GM19397 (cell line): ENCODE results near the gene EIF4E3.
A peak's percentile ranks its signal among the peaks of the same experiment; 100 is the strongest.

Experiments used
- ATAC-seq: cut with Tn5 transposase; IDR thresholded peaks from one replicate; pipeline ENCODE4 v1.9.1; 2021; ENCODE audit warnings: mild to moderate bottlenecking, moderate library complexity; ENCODE audit not compliant: unreplicated experiment

Gene EIF4E3

GRCh38 chr3:71725271-71725991, at the start of gene EIF4E3:
TSS of gene EIF4E3 (minus strand) at chr3:71725402. CDS start at chr3:71725367, 35 bp downstream.
- peak; percentile 44 for ATAC-seq

DNA sequence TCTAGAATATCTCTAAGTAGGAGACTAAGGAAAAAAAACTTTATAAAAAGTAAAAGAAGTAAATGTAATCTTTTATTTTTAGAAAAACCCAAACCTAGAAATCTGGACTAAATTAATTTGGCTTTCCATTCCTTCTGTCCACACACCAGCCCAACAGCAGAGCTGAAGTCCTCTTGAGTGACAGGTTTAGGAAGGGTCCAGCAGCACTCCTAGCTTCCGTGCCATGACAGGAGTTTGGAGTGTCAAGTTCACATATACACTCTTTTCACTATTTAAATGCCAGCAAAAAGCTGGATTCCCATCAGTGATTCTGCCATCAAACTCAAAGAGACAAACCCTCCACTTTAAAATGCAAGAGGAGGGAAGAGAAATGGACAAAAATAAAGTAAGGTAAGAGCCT, 46.7 kb upstream of the EIF4E3 start:
- no peak for ATAC-seq

DNA sequence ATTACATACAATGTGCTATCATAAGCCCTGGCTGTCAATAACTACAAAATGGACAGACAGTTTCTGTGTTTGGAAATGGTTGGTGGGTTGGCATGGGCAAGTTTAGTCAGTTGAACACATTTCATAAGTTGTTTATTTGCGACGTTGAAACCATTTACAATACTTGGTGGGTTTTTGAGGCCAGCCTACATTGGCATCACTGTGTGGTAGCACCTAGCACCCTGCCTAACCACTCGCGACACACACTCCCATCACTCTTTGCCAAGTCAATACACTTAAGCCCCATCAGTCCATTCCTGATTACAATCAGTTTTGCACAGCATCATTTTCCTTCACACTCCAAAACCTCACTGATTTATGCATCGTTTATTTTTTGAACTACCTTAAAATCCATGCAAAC, 45.9 kb upstream of the EIF4E3 start:
- ATAC-seq = no peak

DNA sequence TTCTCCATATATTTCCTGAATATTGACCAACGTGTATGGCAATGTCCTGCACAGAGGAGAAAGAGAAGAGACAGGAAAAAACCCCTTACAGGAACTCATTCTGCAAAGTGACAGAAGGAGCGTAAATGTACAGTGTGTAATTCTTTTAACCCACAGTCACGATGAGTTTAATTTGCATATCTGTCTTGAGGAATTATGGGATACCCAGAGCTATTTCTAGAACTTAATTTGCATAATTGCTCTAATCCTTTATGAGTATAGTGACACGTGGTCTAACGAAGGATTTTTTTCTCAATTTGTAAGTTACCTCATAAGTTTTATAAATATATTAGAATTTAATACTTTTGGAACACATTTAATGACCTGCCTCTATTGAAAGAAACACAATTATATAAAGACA, 38.2 kb upstream of the EIF4E3 start:
- no peak for ATAC-seq

DNA sequence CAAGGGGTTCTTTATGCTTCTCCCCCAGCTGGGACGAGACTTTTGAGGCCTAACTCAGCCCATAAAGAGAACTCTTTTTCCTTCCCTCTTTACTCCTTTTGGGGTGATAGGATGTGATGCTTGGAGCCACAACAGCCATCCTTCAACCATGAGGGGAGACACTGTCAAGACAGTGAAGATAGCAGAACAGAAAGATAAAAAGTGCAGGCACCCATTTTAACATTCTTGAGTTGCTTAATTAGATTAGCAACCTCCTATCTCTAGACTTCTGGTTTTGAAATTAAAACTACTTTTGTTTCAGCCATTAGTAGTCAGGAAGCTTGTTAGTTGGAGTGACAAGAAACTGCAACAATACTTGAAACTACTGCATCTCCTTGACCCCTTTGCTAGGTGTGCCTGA, 34.9 kb upstream of the EIF4E3 start:
- ATAC-seq = no peak

DNA sequence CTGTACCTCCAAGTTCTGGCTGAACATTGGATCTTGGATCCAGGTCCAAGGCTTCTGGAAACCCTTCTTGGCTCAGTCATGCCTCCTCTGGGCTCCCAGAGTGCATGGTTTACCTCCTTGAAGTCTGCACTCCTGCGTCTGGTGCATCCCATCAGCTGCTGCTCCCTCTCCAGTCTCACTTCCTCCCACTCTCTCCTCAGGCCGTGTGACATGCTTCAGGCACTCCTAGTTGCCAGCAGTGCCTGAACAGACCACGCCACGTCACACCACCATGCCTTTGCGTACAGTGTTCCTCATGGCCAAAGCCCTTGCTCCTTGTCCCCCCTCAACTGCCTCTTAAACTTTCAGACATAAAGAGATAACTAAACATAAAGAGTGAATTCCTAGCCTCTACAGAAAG, 34.2 kb upstream of the EIF4E3 start:
- no peak for ATAC-seq

DNA sequence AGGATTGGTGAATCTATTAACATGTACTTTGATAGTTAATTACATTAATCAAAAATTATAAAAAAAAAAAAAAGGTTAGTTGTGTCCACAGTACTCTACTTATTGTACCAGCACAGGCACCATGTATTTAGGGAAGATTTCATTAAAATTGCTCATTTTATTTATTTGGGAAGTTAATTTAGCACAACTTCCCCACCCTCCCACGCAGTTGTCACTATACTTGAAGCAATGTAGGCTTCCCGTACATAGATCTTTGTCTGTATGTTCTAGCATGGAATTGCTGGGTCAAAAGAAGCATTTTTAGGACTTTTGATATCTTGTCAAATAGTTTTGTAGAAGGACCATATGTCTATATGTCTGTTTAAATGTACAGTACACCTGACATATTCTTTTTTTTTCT, 32.9 kb upstream of the EIF4E3 start:
- ATAC-seq = no peak

DNA sequence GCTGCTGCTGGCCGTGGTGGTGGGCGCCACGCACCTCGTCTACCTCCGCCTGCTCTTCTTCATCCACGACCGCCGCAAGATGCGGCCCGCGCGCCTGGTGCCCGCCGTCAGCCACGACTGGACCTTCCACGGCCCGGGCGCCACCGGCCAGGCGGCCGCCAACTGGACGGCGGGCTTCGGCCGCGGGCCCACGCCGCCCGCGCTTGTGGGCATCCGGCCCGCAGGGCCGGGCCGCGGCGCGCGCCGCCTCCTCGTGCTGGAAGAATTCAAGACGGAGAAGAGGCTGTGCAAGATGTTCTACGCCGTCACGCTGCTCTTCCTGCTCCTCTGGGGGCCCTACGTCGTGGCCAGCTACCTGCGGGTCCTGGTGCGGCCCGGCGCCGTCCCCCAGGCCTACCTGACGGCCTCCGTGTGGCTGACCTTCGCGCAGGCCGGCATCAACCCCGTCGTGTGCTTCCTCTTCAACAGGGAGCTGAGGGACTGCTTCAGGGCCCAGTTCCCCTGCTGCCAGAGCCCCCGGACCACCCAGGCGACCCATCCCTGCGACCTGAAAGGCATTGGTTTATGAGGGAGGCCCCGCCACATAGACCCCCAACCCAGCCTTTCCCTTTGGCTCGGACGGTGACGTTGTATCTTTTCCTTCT, 29.5 kb upstream of the EIF4E3 start:
- ATAC-seq = no peak

DNA sequence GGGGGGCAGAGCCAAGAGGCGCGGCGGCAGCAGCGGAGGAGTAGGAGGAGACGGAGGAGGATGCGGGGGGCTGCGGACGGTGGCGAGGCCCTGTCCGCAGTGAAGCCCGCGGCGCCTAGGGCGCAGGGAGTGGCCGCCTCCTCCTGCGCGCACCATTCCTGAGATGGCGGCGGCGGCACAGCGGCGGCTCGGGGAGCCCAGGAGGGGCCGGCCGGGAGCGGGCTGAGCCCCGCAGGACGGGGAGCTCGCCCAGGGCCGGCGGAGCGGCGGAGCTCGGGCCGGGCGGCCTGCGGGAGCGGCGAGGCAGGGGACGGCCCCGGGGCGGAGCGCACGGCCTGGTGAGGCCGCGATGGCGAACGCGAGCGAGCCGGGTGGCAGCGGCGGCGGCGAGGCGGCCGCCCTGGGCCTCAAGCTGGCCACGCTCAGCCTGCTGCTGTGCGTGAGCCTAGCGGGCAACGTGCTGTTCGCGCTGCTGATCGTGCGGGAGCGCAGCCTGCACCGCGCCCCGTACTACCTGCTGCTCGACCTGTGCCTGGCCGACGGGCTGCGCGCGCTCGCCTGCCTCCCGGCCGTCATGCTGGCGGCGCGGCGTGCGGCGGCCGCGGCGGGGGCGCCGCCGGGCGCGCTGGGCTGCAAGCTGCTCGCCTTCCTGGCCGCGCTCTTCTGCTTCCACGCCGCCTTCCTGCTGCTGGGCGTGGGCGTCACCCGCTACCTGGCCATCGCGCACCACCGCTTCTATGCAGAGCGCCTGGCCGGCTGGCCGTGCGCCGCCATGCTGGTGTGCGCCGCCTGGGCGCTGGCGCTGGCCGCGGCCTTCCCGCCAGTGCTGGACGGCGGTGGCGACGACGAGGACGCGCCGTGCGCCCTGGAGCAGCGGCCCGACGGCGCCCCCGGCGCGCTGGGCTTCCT, 28.8 kb upstream of the EIF4E3 start, which contains the start of gene GPR27:
Gene GPR27 (plus strand): TSS at position 155 of the 909 bp plus-strand sequence. CDS start 195 bp downstream, at position 350.
- no peak for ATAC-seq

DNA sequence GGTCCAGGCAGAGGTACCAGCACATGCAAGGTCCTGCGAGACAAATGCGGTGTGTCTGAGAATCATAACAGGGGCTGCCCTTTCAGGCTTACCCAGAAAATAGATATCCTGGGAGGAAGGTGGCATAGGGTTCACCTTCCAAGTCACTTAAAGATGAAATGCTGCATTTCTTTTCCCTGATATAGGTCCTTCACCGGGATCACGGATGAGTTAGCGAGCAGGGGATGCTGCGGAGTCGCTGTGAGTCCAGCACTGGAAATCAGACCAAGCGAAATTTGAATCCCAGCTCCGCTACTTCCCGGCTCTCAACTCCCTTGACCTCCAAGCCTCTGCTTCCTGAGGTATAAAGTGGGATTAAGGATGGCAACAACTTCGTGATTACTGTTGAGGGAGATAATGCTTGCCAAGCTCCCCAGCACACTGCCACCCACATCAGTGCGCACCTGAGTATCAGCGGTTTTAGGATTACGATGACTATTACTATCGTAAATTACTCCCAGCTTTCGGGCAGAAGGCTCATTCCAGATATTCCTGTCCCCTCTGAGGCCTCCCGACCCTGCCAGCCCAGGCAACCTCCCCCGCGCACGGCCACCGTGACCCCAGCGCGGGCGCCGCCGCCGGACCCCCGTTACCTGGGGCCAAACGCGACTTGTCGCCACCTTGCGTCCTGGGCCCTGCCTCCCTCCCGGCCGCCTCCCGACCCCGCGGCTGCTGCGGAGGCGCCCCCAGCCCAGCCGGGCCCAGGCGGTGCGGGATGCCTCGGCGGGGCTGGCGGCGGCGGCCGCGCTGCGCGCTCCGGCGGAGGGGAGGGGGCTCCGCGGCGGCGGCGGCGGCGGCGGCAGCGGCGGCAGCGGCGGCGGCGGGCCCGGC, 27.9 kb upstream of the EIF4E3 start:
- no peak for ATAC-seq

GRCh38 chr3:71751602-71752001, 26.4 kb upstream of the EIF4E3 start:
- ATAC-seq = no peak

DNA sequence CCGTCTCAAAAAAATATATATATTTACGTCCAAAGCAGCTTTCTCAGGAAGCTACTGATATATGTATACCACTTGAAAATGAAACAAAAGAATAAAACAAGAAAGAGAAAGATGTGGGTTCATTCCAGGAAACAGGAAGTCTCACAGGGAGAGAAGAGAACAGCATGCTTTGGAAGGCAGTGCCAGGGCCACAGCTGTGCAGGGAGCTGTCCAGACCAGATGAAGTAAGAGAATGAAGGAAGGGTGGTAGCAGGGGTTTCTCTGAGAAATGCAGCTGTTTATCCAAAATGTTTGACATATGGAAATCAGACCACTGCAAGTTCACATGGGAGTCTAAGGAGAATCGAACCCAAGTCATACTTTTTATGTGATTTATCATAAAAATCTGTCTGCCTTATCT, 19.5 kb upstream of the EIF4E3 start:
- no peak for ATAC-seq

- ATAC-seq = no peak
Observed at GRCh38 chr3:71742621-71743020, 17.4 kb upstream of the EIF4E3 start.

DNA sequence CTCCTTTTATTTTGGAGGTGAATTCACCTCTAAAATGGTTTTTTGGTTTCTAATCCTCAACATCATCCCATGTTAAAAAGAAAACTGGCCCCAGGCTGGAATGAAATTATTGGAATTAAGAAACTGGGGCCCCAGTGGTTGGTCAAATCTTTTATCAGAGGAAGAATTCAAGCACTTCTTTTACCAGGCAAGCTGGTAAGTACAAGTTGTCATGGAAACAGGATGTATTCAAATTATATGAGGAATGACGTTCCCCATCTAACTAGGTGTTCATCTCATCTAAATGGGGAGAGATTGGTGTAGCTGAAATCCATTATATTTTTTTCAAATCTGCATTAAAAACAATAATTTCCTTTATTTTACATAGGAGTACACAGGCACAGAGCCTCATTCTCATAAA, 9.7 kb upstream of the EIF4E3 start:
- ATAC-seq = no peak

GRCh38 chr3:71733319-71733718, 8.1 kb upstream of the EIF4E3 start:
- ATAC-seq = no peak

DNA sequence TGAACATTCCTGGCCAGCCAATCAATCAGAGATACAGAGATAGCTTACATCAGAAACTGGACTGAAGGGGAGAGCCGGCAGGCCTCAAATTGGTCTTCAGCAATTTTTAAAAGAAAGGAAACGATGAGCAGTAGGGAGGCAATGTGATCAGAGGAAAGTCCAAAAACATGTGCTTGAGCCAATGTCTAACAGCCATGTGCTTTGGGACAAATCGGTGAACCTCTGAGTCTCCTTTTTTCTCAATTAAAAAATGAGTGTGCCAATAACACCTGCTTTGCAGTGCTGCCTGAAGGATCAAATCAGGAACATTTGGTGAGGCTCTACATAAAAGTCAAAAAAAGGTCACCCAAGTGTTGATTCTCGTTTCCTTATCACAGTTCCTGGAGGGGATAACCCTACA, 7.4 kb upstream of the EIF4E3 start:
- ATAC-seq = no peak

DNA sequence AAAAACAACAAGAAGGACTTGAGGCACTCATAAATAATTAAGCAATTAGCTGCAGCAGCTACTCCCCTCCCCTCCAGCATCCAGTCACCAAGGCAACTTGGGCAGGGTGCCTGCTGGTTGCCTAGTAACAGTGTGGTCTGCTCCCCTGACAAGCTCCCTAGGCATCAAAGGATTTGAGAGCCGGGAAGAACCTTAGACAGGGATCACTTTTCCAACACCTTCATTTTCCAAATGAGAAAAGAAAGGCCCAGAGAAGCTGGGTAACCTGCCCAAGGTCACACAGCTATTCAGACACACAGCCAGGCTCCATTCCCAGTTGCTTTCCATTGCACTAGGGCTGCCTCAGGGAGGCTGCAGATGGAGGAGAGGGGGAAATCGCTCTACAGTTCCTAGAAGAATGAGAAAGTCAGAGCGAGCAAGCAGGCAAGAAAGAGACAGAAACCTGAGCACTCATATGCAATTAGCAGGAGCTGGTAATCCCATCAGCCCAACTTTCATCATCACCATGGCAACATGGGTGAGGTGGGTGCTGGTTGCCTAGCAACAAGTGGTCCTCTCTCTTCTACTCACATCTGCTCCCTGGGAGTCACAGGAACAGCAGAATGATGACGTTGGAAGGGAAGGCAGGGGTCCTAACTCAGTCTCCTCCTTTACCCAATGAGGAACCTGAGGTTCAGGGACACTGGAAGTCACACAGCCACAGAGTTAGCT, 3.6 kb upstream of the EIF4E3 start:
- ATAC-seq = no peak

GRCh38 chr3:71726146-71726545, 944 bp upstream of the EIF4E3 start:
- no peak for ATAC-seq

GRCh38 chr3:71724584-71725270, 475 bp downstream of the EIF4E3 start:
- peak; percentile 57 for ATAC-seq

GRCh38 chr3:71724171-71724453, 1.1 kb downstream of the EIF4E3 start:
- ATAC-seq = no peak
